GM12891 (cell line): ENCODE measurements around the gene NIT1.

ENCODE experiments used
- POLR2A ChIP-seq: IDR thresholded peaks from 2 replicates; pipeline ENCODE4 v1.6.1; 2011; ENCODE audit warnings: low read depth, low read length, control low read depth
- POLR2AphosphoS5 ChIP-seq: IDR thresholded peaks from 2 replicates; pipeline ENCODE4 v1.6.1; 2011; ENCODE audit warnings: low read depth, low read length, control low read depth
- POU2F2 ChIP-seq: IDR thresholded peaks from 2 replicates; pipeline ENCODE4 v1.6.1; 2011; ENCODE audit warnings: low read depth, mild to moderate bottlenecking, control low read depth, low read length, moderate library complexity
- SPI1 ChIP-seq: IDR thresholded peaks from 2 replicates; pipeline ENCODE4 v1.6.1; 2011; ENCODE audit warnings: low read depth, low read length, control low read depth
- TAF1 ChIP-seq: IDR thresholded peaks from 2 replicates; pipeline ENCODE4 v1.6.1; 2011; ENCODE audit warnings: low read depth, low read length, control low read depth

DNA sequence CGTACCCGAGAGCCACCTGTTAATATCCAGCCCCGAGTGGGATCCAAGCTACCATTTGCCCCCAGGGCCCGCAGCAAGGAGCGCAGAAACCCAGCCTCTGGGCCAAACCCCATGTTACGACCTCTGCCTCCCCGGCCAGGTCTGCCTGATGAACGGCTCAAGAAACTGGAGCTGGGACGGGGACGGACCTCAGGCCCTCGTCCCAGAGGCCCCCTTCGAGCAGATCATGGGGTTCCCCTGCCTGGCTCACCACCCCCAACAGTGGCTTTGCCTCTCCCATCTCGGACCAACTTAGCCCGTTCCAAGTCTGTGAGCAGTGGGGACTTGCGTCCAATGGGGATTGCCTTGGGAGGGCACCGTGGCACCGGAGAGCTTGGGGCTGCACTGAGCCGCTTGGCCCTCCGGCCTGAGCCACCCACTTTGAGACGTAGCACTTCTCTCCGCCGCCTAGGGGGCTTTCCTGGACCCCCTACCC is 42.8 kb downstream of the NIT1 start:
- no peak for TF ChIP-seq POLR2A
- no peak for TF ChIP-seq SPI1
- no peak for TF ChIP-seq POLR2AphosphoS5
- no peak for TF ChIP-seq TAF1
- no peak for TF ChIP-seq POU2F2
